Hippocampal formation (tissue), 2 donors: ENCODE results near the gene ASNS.

Experiments used
- DNase-seq, 2 donors: peaks; one replicate each; lab custom pipeline; 2025; lab: John Stamatoyannopoulos, UW

ASNS gene

GRCh38 chr7:97842772-97843345, 29.3 kb downstream of the ASNS start:
- no peak for DNase-seq

GRCh38 chr7:97842006-97842405, 30.2 kb downstream of the ASNS start:
- DNase-seq, result no peak

- peak; percentile 34 to 59 for DNase-seq
Measured at GRCh38 chr7:97835296-97836138, 36.7 kb downstream of the ASNS start.

DNA sequence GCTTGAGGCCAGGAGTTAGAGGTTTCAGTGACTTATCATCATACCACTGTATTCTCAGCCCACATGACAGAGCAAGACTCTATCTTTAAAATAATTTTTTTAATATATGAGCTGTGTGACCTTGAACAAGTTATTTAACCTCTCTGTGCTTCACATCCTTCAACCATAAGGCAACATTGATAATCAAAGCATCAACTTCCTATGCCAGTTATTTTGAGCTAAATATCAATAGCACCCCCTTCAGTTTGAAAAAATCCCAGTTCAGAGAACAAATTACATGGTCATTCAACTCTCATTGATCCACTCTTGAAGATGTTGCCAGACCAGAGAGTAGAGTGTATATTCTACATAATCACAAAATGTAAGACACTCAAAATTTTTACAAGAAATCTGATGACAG, 53.0 kb downstream of the ASNS start:
- DNase-seq, result no peak

GRCh38 chr7:97818066-97818663, 54.0 kb downstream of the ASNS start:
- no peak for DNase-seq
